ENCODE results near the gene RAB3C. TPM values are rescaled to one million over a fixed set of nuclear protein-coding genes. Genes with fewer than 3 reads are reported as not detected.
"Not testable (repeated sequence)": the region's sequence is repeated elsewhere in the genome, so short reads cannot be mapped to it uniquely, and the experiment has no call there.

RAB3C gene, protein sequence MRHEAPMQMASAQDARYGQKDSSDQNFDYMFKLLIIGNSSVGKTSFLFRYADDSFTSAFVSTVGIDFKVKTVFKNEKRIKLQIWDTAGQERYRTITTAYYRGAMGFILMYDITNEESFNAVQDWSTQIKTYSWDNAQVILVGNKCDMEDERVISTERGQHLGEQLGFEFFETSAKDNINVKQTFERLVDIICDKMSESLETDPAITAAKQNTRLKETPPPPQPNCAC
- not detected for total RNA-seq (2021; fragmentation: NEBNext Ultra II Directional; extraction: Animal tissue kit (Norgen Biotek cat#: 25700))
- long read RNA-seq: 0 reads

DNA sequence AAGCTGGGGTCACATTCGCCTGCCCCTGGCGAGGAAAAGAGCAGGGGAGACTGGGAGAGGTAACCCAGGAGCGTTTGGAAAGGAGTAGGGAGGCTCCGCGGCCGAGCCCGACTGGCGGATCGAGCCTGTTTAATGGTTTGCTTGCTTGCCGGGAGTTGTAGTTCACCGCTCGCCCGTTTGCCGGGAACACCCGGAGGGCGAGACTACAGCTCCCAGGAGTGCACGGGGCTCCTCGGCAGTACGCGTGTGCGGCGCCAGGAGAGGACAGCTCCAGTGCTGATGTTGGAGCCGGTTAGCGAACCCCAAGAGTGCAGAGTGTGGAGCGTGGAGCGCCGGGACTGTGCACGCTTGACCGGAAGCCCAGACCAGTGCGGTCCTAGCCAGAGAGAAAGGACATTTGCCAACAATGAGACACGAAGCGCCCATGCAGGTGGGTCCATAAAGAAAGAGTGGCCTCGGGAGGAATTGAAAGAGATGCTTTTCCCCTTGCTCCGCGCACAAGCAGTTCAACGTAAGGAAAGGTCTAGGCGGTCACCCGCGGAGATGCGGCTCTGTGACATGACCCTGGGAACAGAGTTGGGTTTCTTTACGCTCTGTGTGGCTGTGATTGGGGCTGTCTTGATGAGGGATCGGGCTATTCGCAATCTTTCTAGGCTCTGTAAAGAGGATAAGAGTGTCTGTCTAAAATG lies at the start of gene RAB3C:
Gene RAB3C (plus strand): TSS at position 273 of the 689 bp plus-strand sequence. CDS start 134 bp downstream, at position 407.
- no peaks in the 10 kb centered on the region for H3K9me3 Mint-ChIP-seq
- TF ChIP-seq, protein P1, sequence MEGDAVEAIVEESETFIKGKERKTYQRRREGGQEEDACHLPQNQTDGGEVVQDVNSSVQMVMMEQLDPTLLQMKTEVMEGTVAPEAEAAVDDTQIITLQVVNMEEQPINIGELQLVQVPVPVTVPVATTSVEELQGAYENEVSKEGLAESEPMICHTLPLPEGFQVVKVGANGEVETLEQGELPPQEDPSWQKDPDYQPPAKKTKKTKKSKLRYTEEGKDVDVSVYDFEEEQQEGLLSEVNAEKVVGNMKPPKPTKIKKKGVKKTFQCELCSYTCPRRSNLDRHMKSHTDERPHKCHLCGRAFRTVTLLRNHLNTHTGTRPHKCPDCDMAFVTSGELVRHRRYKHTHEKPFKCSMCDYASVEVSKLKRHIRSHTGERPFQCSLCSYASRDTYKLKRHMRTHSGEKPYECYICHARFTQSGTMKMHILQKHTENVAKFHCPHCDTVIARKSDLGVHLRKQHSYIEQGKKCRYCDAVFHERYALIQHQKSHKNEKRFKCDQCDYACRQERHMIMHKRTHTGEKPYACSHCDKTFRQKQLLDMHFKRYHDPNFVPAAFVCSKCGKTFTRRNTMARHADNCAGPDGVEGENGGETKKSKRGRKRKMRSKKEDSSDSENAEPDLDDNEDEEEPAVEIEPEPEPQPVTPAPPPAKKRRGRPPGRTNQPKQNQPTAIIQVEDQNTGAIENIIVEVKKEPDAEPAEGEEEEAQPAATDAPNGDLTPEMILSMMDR (IDR thresholded peaks at IDR 0.05): no peak
- H3K4me1 Mint-ChIP-seq (ENCODE audit: low read depth): peaks cover 12% of the 10 kb centered on the region
- H3K36me3 Mint-ChIP-seq (ENCODE audit: low read depth): no peaks in the 10 kb centered on the region
- H3K27me3 Mint-ChIP-seq (ENCODE audit: insufficient read depth): peaks cover 4% of the 10 kb centered on the region
- H3K27ac Mint-ChIP-seq: no peak within 1 kb of the TSS
- H3K4me3 Mint-ChIP-seq: peak within 1 kb of the TSS; percentile 84
- peak; percentile 86 for DNase-seq

DNA sequence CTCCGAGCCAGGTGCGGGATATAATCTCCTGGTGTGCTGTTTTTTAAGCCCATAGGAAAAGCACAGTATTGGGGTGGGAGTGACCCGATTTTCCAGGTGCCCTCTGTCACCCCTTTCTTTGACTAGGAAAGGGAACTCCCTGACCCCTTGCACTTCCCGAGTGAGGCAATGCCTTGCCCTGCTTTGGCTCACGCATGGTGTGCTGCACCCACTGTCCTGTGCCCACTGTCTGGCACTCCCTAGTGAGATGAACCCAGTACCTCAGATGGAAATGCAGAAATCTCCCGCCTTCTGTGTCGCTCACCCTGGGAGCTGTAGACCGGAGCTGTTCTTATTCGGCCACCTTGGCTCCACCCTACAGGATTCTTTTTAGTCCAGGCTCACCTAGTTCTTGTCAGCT lies 40.9 kb upstream of the RAB3C start:
- H3K36me3 Mint-ChIP-seq (ENCODE audit: low read depth); H3K27me3 Mint-ChIP-seq (ENCODE audit: insufficient read depth); H3K9me3 Mint-ChIP-seq; H3K4me1 Mint-ChIP-seq (ENCODE audit: low read depth); DNase-seq; H3K27ac Mint-ChIP-seq; H3K4me3 Mint-ChIP-seq: not testable (repeated sequence)

DNA sequence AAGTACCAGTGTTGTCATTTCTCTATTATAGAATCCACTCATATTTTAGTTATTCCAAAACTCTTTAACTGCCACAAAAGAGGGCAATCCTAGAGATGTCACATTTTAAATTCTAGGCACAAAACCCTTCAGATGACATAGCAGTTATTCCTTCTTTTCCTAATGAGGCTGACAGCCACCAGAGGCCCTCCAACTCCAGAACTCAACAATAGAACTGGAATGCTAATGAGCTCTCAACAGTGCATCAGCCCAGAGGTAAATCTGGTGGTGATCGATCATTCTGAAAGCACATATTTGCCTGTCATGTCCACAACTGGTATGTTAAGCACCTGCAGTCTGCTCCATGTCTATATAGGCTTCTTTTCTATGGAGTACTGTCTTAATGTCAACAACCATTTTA lies 40.2 kb upstream of the RAB3C start:
- Mint-ChIP-seq H3K27ac (no peak overlapping the region), H3K36me3 (ENCODE audit: low read depth) (no peaks in the 10 kb centered on the region), H3K9me3 (peaks cover 4% of the 10 kb centered on the region; the same call in 1 of the 2 replicates), H3K27me3 (ENCODE audit: insufficient read depth) (no peaks in the 10 kb centered on the region), H3K4me3 (no peak overlapping the region), H3K4me1 (ENCODE audit: low read depth) (no peaks in the 10 kb centered on the region)
- DNase-seq: no peak
- TF ChIP-seq, protein P1 (IDR thresholded peaks at IDR 0.05): no peak

DNA sequence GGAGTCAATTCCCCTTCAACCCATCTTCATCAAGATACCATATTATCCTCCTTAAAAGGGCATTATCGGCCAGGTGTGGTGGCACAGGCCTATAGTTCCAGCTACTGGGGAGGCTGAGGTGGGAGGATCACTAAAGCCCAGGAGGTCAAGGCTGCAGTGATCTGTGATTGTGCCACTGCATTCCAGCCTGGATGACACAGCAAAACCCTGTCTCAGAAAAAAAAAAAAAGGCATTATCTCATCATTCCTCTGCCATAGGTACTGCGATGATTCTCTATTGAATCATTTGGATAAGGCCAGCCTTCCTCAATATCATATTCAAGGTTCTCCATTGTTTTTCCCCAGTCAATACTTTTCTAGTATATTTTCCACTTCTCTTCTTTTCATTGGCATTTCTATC lies 39.2 kb upstream of the RAB3C start:
- Mint-ChIP-seq H3K9me3 (no peaks in the 10 kb centered on the region; the same call in 1 of the 2 replicates), H3K36me3 (ENCODE audit: low read depth) (no peaks in the 10 kb centered on the region), H3K27ac (no peak overlapping the region), H3K4me3 (no peak overlapping the region), H3K4me1 (ENCODE audit: low read depth) (no peaks in the 10 kb centered on the region), H3K27me3 (ENCODE audit: insufficient read depth) (no peaks in the 10 kb centered on the region)
- TF ChIP-seq, protein P1 (IDR thresholded peaks at IDR 0.05): no peak
- no peak for DNase-seq

DNA sequence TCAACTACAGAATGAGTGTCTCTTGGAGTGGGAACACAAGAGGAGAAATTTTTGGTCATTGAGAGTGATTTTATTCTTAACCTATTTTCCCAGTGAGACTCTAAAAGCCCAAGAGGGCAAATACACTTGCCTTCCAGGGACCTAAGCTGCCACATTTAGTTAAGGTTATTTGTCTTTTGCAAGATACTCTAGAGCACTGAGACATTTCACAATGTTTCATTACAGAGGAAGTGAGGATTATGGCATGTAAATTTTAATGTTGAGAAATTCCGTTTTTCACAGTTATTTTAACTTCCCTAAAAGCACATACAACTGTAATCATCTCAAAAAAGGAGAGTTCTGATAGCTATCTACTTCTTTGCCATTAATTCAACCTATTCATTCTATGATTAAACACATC lies 38.7 kb upstream of the RAB3C start:
- Mint-ChIP-seq H3K4me1 (ENCODE audit: low read depth) (no peaks in the 10 kb centered on the region), H3K27ac (no peak overlapping the region), H3K9me3 (no peaks in the 10 kb centered on the region; the same call in 1 of the 2 replicates)

More for the DNA sequence above, 38.7 kb upstream of the RAB3C start:
- H3K27me3 Mint-ChIP-seq (ENCODE audit: insufficient read depth): no peaks in the 10 kb centered on the region
- no peaks in the 10 kb centered on the region for H3K36me3 Mint-ChIP-seq (ENCODE audit: low read depth)
- DNase-seq: no peak
- TF ChIP-seq, protein P1 (IDR thresholded peaks at IDR 0.05): no peak
- H3K4me3 Mint-ChIP-seq: no peak overlapping the region

All from HFFc6 (cell line).